ENCODE measurements around the gene CCNYL1. TPM values are rescaled to one million over a fixed set of nuclear protein-coding genes. Genes with fewer than 3 reads are reported as not detected.
"Not testable (repeated sequence)": the region's sequence is repeated elsewhere in the genome, so short reads cannot be mapped to it uniquely, and the experiment has no call there.

CCNYL1 gene
- total and polyA plus RNA-seq, 2 donors, result 7.9 to 18.8 TPM

- H3K4me3 ChIP-seq (ENCODE audit: low read depth, low read length), result no peak overlapping the region
These were observed 22.8 kb upstream of the CCNYL1 start for GRCh38 chr2:207688597-207688996.

GRCh38 chr2:207690845-207691461 is 20.5 kb upstream of the CCNYL1 start:
- not testable (repeated sequence) for H3K4me1 ChIP-seq (ENCODE audit: insufficient read depth); H3K4me3 ChIP-seq (ENCODE audit: low read depth, low read length); DNase-seq (ENCODE audit: extremely low spot score); H3K27ac ChIP-seq (ENCODE audit: low read depth); H3K36me3 ChIP-seq (ENCODE audit: insufficient read depth)
- 85% methylated on average over 16 of the region's 16 CpGs for WGBS

More at GRCh38 chr2:207688597-207688996, 22.8 kb upstream of the CCNYL1 start:
- Histone ChIP-seq H3K4me1 (ENCODE audit: insufficient read depth) (no peaks in the 10 kb centered on the region), H3K27ac (ENCODE audit: low read depth) (no peak overlapping the region), H3K36me3 (ENCODE audit: insufficient read depth) (no peaks in the 10 kb centered on the region)
- DNase-seq (ENCODE audit: extremely low spot score), result no peak

- 52% methylated on average over 7 of the region's 7 CpGs for WGBS
- no peak for DNase-seq (ENCODE audit: extremely low spot score)
- Histone ChIP-seq H3K27ac (ENCODE audit: low read depth) (no peak overlapping the region), H3K4me1 (ENCODE audit: insufficient read depth) (no peaks in the 10 kb centered on the region), H3K36me3 (ENCODE audit: insufficient read depth) (no peaks in the 10 kb centered on the region), H3K4me3 (ENCODE audit: low read depth, low read length) (no peak overlapping the region)
These were observed 19.0 kb upstream of the CCNYL1 start for GRCh38 chr2:207692206-207693065.

- no peaks in the 10 kb centered on the region for H3K4me1 ChIP-seq (ENCODE audit: insufficient read depth)
- WGBS, result 51% methylated on average over 4 of the region's 4 CpGs
- no peak overlapping the region for H3K27ac ChIP-seq (ENCODE audit: low read depth)
- DNase-seq (ENCODE audit: extremely low spot score), result no peak
- no peak overlapping the region for H3K4me3 ChIP-seq (ENCODE audit: low read depth, low read length)
- H3K36me3 ChIP-seq (ENCODE audit: insufficient read depth), result no peaks in the 10 kb centered on the region
These were observed 17.7 kb upstream of the CCNYL1 start for GRCh38 chr2:207693641-207694249.

- WGBS, result 48% methylated on average over 4 of the region's 4 CpGs
- H3K27ac ChIP-seq (ENCODE audit: low read depth), result no peak overlapping the region
- no peak for DNase-seq (ENCODE audit: extremely low spot score)
- no peak overlapping the region for H3K4me3 ChIP-seq (ENCODE audit: low read depth, low read length)
- no peaks in the 10 kb centered on the region for H3K4me1 ChIP-seq (ENCODE audit: insufficient read depth)
- no peaks in the 10 kb centered on the region for H3K36me3 ChIP-seq (ENCODE audit: insufficient read depth)
These were observed 16.6 kb upstream of the CCNYL1 start for GRCh38 chr2:207694811-207695281.

- Histone ChIP-seq H3K36me3 (ENCODE audit: insufficient read depth) (no peaks in the 10 kb centered on the region), H3K4me3 (ENCODE audit: low read depth, low read length) (no peak overlapping the region), H3K27ac (ENCODE audit: low read depth) (no peak overlapping the region), H3K4me1 (ENCODE audit: insufficient read depth) (no peaks in the 10 kb centered on the region)
- 69% methylated on average over 4 of the region's 4 CpGs for WGBS
- DNase-seq (ENCODE audit: extremely low spot score), result no peak
These were observed 16.1 kb upstream of the CCNYL1 start for GRCh38 chr2:207695293-207695692.

- H3K4me1 ChIP-seq (ENCODE audit: insufficient read depth); H3K4me3 ChIP-seq (ENCODE audit: low read depth, low read length); H3K27ac ChIP-seq (ENCODE audit: low read depth); H3K36me3 ChIP-seq (ENCODE audit: insufficient read depth); DNase-seq (ENCODE audit: extremely low spot score): not testable (repeated sequence)
- WGBS, result 71% methylated on average over 5 of the region's 5 CpGs
These were observed 14.5 kb upstream of the CCNYL1 start for GRCh38 chr2:207696911-207697310.

- H3K4me3 ChIP-seq (ENCODE audit: low read depth, low read length), result no peak overlapping the region
- 56% methylated on average over 1 of the region's 1 CpG for WGBS
- no peaks in the 10 kb centered on the region for H3K4me1 ChIP-seq (ENCODE audit: insufficient read depth)
- H3K36me3 ChIP-seq (ENCODE audit: insufficient read depth), result no peaks in the 10 kb centered on the region
- no peak for DNase-seq (ENCODE audit: extremely low spot score)
- no peak overlapping the region for H3K27ac ChIP-seq (ENCODE audit: low read depth)
These were observed 14.0 kb upstream of the CCNYL1 start for GRCh38 chr2:207697411-207697810.

- WGBS, result 92% methylated on average over 5 of the region's 5 CpGs
- H3K4me3 ChIP-seq (ENCODE audit: low read depth, low read length), result no peak overlapping the region
These were observed 13.1 kb upstream of the CCNYL1 start for GRCh38 chr2:207698301-207698700.

GRCh38 chr2:207704078-207704477 is 7.4 kb upstream of the CCNYL1 start:
- Histone ChIP-seq H3K4me3 (ENCODE audit: low read depth, low read length) (no peak overlapping the region), H3K4me1 (ENCODE audit: insufficient read depth) (no peaks in the 10 kb centered on the region), H3K27ac (ENCODE audit: low read depth) (no peak overlapping the region), H3K36me3 (ENCODE audit: insufficient read depth) (no peaks in the 10 kb centered on the region)
- no peak for DNase-seq (ENCODE audit: extremely low spot score)
- 73% methylated on average over 3 of the region's 3 CpGs for WGBS

More at GRCh38 chr2:207698301-207698700, 13.1 kb upstream of the CCNYL1 start:
- no peaks in the 10 kb centered on the region for H3K36me3 ChIP-seq (ENCODE audit: insufficient read depth)
- DNase-seq (ENCODE audit: extremely low spot score), result no peak
- H3K27ac ChIP-seq (ENCODE audit: low read depth), result no peak overlapping the region
- H3K4me1 ChIP-seq (ENCODE audit: insufficient read depth), result no peaks in the 10 kb centered on the region

- no peak overlapping the region for H3K4me3 ChIP-seq (ENCODE audit: low read depth, low read length)
- H3K27ac ChIP-seq (ENCODE audit: low read depth), result no peak overlapping the region
- no peaks in the 10 kb centered on the region for H3K36me3 ChIP-seq (ENCODE audit: insufficient read depth)
- DNase-seq (ENCODE audit: extremely low spot score), result no peak
- H3K4me1 ChIP-seq (ENCODE audit: insufficient read depth), result no peaks in the 10 kb centered on the region
These were observed 6.8 kb upstream of the CCNYL1 start for GRCh38 chr2:207704671-207705070.

- no peak for DNase-seq (ENCODE audit: extremely low spot score)
- no peaks in the 10 kb centered on the region for H3K4me1 ChIP-seq (ENCODE audit: insufficient read depth)
- WGBS, result 51% methylated on average over 4 of the region's 4 CpGs
- H3K4me3 ChIP-seq (ENCODE audit: low read depth, low read length), result no peak overlapping the region
- H3K27ac ChIP-seq (ENCODE audit: low read depth), result no peak overlapping the region
- no peaks in the 10 kb centered on the region for H3K36me3 ChIP-seq (ENCODE audit: insufficient read depth)
These were observed 4.2 kb upstream of the CCNYL1 start for GRCh38 chr2:207706936-207707860.
